Stimulated activated CD4-positive, alpha-beta T cell treated with anti-CD3 and anti-CD28 coated beads, Interleukin-12 subunit alpha, Interleukin-12 subunit beta, amount 100 ng/mL, for 4 hours (primary cell): ENCODE measurements around the gene RPS3A.
"Not testable (repeated sequence)": the region's sequence is repeated elsewhere in the genome, so short reads cannot be mapped to it uniquely, and the experiment has no call there.

ENCODE experiments used
- DNase-seq: peaks from one replicate; pipeline ENCODE4 v3.0.0-alpha.2; 2020

Gene RPS3A

GRCh38 chr4:151117371-151117962 lies 18.0 kb downstream of the RPS3A start:
- DNase-seq: peak; percentile 35

- DNase-seq: no peak
Measured at GRCh38 chr4:151129796-151130195, 30.4 kb downstream of the RPS3A start.

GRCh38 chr4:151133311-151133710 lies 33.9 kb downstream of the RPS3A start:
- DNase-seq: no peak

- not testable (repeated sequence) for DNase-seq
Measured at GRCh38 chr4:151136048-151136447, 36.6 kb downstream of the RPS3A start.

- no peak for DNase-seq
Measured at GRCh38 chr4:151139814-151140213, 40.4 kb downstream of the RPS3A start.

GRCh38 chr4:151142758-151143157 lies 43.3 kb downstream of the RPS3A start:
- DNase-seq: no peak

GRCh38 chr4:151143162-151143561 lies 43.7 kb downstream of the RPS3A start:
- DNase-seq: no peak

GRCh38 chr4:151143811-151144210 lies 44.4 kb downstream of the RPS3A start:
- DNase-seq: no peak

- DNase-seq: no peak
Measured at GRCh38 chr4:151144329-151145072, 45.1 kb downstream of the RPS3A start.

GRCh38 chr4:151147000-151147399 lies 47.6 kb downstream of the RPS3A start:
- DNase-seq: no peak

- no peak for DNase-seq
Measured at GRCh38 chr4:151148261-151148660, 48.8 kb downstream of the RPS3A start.

GRCh38 chr4:151150821-151151580 lies 51.6 kb downstream of the RPS3A start:
- DNase-seq: no peak

GRCh38 chr4:151152028-151152427 lies 52.6 kb downstream of the RPS3A start:
- DNase-seq: no peak

GRCh38 chr4:151153585-151153984 lies 54.2 kb downstream of the RPS3A start:
- no peak for DNase-seq
